GM19467 (cell line): ENCODE data around the gene NRXN3.
"Not testable (repeated sequence)": the region's sequence is repeated elsewhere in the genome, so short reads cannot be mapped to it uniquely, and the experiment has no call there.

Experiments used
- ATAC-seq: cut with Tn5 transposase; IDR thresholded peaks from one replicate; pipeline ENCODE4 v1.9.1; 2021; ENCODE audit warnings: mild to moderate bottlenecking, moderate library complexity; ENCODE audit not compliant: unreplicated experiment

The NRXN3 gene

DNA sequence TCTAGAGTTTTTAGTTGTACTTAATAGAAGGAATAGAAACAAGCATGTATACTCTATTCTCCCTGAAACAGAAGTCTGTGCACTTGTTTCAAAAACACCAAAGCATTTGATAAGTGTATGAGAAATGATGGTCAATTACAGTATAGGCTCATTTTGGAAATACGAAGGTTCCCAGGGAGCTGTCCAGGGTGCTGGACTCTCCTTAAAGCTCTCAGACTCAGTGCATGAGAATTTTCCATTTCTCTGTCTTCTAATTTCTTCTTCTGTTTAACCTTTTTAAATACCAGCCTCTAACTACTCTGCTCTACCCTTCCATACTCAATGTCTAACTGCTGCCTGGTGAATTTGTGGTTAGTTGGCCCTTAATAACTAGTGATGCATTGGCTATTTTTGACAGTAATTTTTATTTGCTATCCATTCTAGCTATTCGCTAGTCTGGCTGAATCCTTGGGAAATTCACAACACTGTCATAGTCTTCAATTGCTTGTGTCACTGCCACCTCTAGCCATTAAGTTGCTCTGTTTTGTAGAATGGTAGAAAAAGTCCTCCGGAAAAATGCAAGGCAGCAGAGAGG is 229.2 kb downstream of the NRXN3 start:
- ATAC-seq, result no peak

DNA sequence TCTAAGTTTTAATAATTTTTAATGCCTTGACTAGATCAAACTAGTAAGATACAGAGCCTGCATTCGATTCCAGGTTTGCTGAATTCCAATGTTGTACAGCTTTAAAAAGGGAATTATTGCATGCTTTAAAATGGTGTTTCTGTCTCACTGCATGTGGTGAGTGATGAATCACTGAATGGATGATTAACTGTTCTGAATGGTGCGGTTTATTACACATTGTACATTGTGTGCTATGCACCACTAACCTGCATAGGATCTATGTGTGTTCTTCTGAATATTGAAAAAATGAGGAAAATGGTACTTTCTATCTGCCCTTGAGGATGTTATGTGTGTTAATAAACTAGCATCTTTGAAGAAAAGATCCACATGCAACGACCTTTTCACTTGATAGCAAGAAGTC is 231.7 kb downstream of the NRXN3 start:
- ATAC-seq, result no peak

- no peak for ATAC-seq
These were observed 233.2 kb downstream of the NRXN3 start for GRCh38 chr14:78403278-78403815.

GRCh38 chr14:78405079-78405856 is 235.1 kb downstream of the NRXN3 start:
- no peak for ATAC-seq

- ATAC-seq, result no peak
These were observed 242.3 kb downstream of the NRXN3 start for GRCh38 chr14:78412475-78412874.

GRCh38 chr14:78414172-78414571 is 244.0 kb downstream of the NRXN3 start:
- ATAC-seq, result no peak

- ATAC-seq, result no peak
These were observed 247.4 kb downstream of the NRXN3 start for GRCh38 chr14:78417532-78417931.

GRCh38 chr14:78424311-78424710 is 254.1 kb downstream of the NRXN3 start:
- ATAC-seq, result no peak

GRCh38 chr14:78425330-78425729 is 255.2 kb downstream of the NRXN3 start:
- no peak for ATAC-seq

- no peak for ATAC-seq
These were observed 255.6 kb downstream of the NRXN3 start for GRCh38 chr14:78425782-78426181.

GRCh38 chr14:78432046-78432445 is 261.9 kb downstream of the NRXN3 start:
- ATAC-seq, result no peak

GRCh38 chr14:78437448-78437847 is 267.3 kb downstream of the NRXN3 start:
- ATAC-seq, result not testable (repeated sequence)

GRCh38 chr14:78440356-78440894 is 270.3 kb downstream of the NRXN3 start:
- no peak for ATAC-seq

DNA sequence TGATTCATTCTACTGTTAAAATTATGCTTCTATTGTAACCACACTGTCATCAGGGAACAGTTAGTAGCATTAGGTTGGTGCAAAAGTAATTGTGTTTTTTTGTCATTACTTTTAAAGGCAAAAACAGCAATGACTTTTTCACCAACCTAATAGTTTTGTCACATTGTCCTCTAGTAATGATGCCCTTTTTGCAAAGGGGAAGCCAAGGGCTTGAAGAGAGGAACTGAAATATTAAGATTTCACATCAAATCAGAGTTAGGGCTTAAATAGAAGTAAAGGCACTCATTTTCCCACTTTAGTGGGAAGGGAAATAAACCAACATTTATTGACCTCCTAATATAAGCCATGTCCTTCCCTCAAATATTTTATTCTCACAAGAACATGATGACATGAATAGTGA is 273.7 kb downstream of the NRXN3 start:
- no peak for ATAC-seq

DNA sequence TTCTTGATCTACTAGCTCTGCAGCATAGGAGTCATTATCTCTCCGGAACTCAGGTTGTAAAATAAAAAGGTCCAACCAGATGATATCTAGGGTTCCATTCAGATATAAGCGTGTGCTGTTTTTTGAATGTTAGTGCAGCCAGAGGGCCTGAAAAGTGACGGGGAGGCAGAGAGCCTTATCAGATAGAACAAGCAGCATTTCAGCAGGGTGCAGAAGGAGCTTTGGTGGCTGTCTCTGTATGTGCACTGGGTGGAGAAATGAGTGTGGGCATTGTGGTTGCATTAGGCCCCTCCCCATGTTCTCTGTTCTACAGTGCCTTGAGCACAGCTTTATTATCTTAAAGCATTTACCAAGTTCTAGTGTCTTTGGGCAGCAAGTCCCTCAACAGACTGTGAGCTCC is 275.1 kb downstream of the NRXN3 start:
- ATAC-seq, result no peak

DNA sequence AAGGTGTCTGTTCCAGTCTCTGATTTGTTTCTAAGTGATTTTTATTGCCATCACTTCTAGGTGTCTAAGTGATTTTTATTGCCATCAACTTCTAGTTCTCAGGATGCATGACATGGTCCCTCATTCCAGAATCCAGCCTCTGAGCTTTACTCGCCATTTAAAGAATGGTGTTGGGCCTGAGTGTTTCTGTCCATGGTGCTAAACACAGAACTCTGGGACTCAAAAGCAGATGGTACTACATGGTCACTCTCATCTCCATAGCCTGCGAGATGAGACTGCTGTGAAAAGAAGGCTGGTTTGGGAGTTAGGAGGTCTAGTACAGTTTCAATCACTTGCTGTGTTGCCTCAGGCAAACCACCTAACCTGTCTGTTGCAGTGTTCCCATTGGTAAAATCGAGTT is 276.6 kb downstream of the NRXN3 start:
- ATAC-seq, result no peak

DNA sequence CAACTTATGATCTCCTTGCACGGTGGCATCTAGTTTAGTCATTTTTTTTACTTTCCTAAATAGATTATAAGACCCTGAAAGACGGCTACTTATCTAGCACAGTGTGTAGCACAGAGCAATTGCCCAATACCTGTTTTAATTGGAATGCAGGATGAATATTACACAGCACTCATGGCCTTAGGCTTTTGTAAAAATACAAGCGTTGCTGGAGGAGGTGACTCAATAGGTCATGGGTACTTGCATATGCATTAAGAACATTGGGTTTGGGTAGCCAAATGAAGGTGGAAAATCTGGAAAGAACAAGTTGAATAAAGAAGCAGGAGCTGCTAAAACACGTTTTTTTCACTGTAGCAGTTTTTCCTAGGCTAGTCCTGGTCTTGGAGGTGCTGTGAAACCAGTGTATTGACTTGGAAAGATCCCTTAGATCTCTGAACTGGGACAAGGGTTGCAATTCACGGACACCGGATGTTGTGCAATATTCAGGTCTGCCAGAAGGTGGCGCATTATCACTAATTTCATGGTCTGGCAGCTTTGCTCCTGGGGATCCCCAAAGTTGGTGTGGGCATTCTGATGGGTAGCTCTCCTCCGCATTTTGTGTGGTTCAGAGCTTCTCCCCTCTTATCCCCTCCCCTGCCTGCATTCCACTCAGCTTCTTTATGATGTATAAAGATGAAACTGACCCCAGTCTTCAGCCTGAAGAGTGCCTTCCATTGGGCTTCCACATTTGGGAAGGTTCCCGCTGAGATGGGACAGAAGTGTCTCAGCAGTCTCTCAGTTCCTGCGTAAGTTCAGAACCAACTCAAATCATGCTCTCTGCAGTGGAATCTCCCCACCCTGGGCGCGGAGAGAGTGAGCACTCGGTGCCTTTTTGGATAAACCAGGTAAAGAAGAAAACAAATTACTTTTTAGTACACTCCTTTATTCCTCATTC is 278.3 kb downstream of the NRXN3 start:
- ATAC-seq, result no peak

- ATAC-seq, result no peak
These were observed 280.6 kb downstream of the NRXN3 start for GRCh38 chr14:78450669-78451318.

GRCh38 chr14:78451319-78451695 is 281.1 kb downstream of the NRXN3 start:
- ATAC-seq, result no peak

- peak; percentile 76 for ATAC-seq
These were observed 285.8 kb downstream of the NRXN3 start for GRCh38 chr14:78455896-78456435.
